HUES64 (cell line): ENCODE data around the gene IL5RA.

ENCODE experiments used
- H3K27ac ChIP-seq: 2 replicates; pipeline ENCODE4 v1.7.0; 2013; ENCODE audit warnings: low read depth, low read length, inconsistent platforms
- H3K27me3 ChIP-seq: 2 replicates; pipeline ENCODE4 v1.6.1; 2013; ENCODE audit warnings: mild to moderate bottlenecking, low read length; ENCODE audit not compliant: insufficient read depth
- H3K36me3 ChIP-seq: 2 replicates; pipeline ENCODE4 v1.6.1; 2013; ENCODE audit warnings: mild to moderate bottlenecking, low read length; ENCODE audit not compliant: insufficient read depth
- H3K4me1 ChIP-seq: 2 replicates; pipeline ENCODE4 v1.6.1; 2013; ENCODE audit warnings: mild to moderate bottlenecking, low read length, moderate library complexity; ENCODE audit not compliant: insufficient read depth
- H3K4me3 ChIP-seq: 2 replicates; pipeline ENCODE4 v1.5.1; 2013; ENCODE audit warnings: mild to moderate bottlenecking, low read length, moderate library complexity
- H3K9ac ChIP-seq: 2 replicates; pipeline ENCODE4 v1.6.1; 2013; ENCODE audit warnings: mild to moderate bottlenecking, low read depth, low read length
- H3K9me3 ChIP-seq: 2 replicates; pipeline ENCODE4 v1.6.1; 2013; ENCODE audit warnings: low read depth, low read length; ENCODE audit not compliant: insufficient read depth
- WGBS: fragments of 150-250, 120-280 bp; methylation state at CpG from one replicate; pipeline ENCODE4 v1.1.7; 2013; ENCODE audit warnings: missing lambda C conversion rate; 5-methylcytosine and 5-hydroxymethylcytosine counted together

The IL5RA gene

GRCh38 chr3:3105815-3106214, 4.4 kb downstream of the IL5RA start:
- Histone ChIP-seq H3K9me3 (no peaks in the 10 kb centered on the region), H3K27me3 (no peaks in the 10 kb centered on the region), H3K9ac (no peak overlapping the region), H3K27ac (no peak overlapping the region), H3K36me3 (no peaks in the 10 kb centered on the region), H3K4me1 (peaks cover 5% of the 10 kb centered on the region), H3K4me3 (no peak overlapping the region)
- WGBS = 76% methylated on average over 3 of the region's 4 CpGs

DNA sequence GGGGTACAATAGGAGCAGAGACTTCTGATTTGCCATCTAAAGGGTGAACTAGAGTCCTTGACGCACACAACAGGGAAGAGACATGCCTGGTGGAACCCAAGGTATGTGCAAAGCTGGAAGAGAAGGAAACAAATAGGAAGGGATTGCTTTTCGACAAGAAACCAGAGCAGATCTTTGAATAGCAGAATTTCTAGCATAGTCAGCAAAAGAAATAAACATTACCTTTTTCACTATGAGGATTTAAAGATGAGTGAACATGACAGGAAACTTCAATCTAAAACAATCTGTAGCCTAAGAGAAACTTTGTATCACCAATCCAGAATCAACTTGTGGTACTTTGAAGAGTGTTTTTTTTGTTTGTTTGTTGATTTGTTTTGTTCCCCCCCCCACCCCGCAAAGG, 4.9 kb downstream of the IL5RA start:
- Histone ChIP-seq H3K27ac (no peak overlapping the region), H3K9me3 (no peaks in the 10 kb centered on the region), H3K9ac (no peak overlapping the region), H3K36me3 (no peaks in the 10 kb centered on the region), H3K4me1 (no peaks in the 10 kb centered on the region), H3K27me3 (no peaks in the 10 kb centered on the region), H3K4me3 (no peak overlapping the region)
- WGBS = 93% methylated on average over 3 of the region's 3 CpGs

DNA sequence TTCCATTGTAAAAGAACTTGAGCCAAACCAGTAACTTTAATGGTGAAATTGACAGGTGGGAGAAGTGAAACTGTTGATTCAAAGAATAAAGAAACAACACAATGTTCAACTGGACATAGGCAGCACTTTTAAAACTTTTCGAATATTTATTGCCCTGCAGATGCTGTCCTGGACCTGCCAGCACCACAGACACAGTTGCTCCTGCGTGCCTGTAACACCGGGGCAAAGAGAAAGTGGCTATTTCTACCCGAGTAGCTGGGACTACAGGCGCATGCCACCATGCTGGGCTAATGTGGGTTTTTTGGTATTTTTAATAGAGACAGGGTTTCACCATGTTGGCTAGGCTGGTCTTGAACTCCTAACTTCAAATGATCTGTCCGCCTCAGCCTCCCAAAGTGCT, 7.4 kb downstream of the IL5RA start:
- no peak overlapping the region for H3K27ac ChIP-seq
- H3K4me1 ChIP-seq = no peaks in the 10 kb centered on the region
- H3K9ac ChIP-seq = no peak overlapping the region
- no peaks in the 10 kb centered on the region for H3K27me3 ChIP-seq
- H3K9me3 ChIP-seq = no peaks in the 10 kb centered on the region
- WGBS = 94% methylated on average over 6 of the region's 6 CpGs
- no peak overlapping the region for H3K4me3 ChIP-seq
- H3K36me3 ChIP-seq = no peaks in the 10 kb centered on the region

- Histone ChIP-seq H3K4me1 (no peaks in the 10 kb centered on the region), H3K27ac (no peak overlapping the region)
- 82% methylated on average over 5 of the region's 6 CpGs for WGBS
Observed at GRCh38 chr3:3101660-3102458, 8.3 kb downstream of the IL5RA start.

GRCh38 chr3:3097958-3098357, 12.2 kb downstream of the IL5RA start:
- 86% methylated on average over 4 of the region's 4 CpGs for WGBS

More at GRCh38 chr3:3101660-3102458, 8.3 kb downstream of the IL5RA start:
- Histone ChIP-seq H3K27me3 (no peaks in the 10 kb centered on the region), H3K36me3 (no peaks in the 10 kb centered on the region), H3K4me3 (no peak overlapping the region), H3K9ac (no peak overlapping the region), H3K9me3 (no peaks in the 10 kb centered on the region)

DNA sequence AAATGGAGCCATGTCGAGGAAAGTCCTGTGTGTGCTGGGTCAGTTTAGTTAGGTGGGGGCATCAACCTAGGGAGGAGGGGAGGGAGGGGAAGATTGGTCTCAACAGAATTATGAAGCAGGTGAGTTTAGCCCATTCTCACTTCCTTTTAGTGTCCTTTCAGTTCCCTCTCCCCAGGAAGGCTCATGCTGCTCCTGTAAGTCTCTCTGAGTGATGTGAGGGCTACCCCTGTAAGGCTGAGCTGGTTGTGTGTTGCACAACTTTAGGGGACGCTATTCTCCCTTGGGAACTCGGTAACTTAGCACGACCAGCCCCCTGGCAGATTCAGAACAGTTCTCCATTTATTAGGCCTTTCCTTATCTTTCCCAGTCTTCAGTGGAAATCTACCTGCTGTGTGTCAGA, 21.2 kb downstream of the IL5RA start:
- no peaks in the 10 kb centered on the region for H3K4me1 ChIP-seq
- no peak overlapping the region for H3K9ac ChIP-seq
- H3K4me3 ChIP-seq = no peak overlapping the region
- no peaks in the 10 kb centered on the region for H3K36me3 ChIP-seq
- no peak overlapping the region for H3K27ac ChIP-seq
- 92% methylated on average over 4 of the region's 4 CpGs for WGBS
- H3K9me3 ChIP-seq = no peaks in the 10 kb centered on the region
- H3K27me3 ChIP-seq = no peaks in the 10 kb centered on the region

More at GRCh38 chr3:3097958-3098357, 12.2 kb downstream of the IL5RA start:
- Histone ChIP-seq H3K4me3 (no peak overlapping the region), H3K27ac (no peak overlapping the region), H3K9me3 (no peaks in the 10 kb centered on the region), H3K27me3 (no peaks in the 10 kb centered on the region), H3K36me3 (no peaks in the 10 kb centered on the region), H3K9ac (no peak overlapping the region), H3K4me1 (no peaks in the 10 kb centered on the region)

GRCh38 chr3:3087716-3088465, 22.3 kb downstream of the IL5RA start:
- Histone ChIP-seq H3K4me1 (no peaks in the 10 kb centered on the region), H3K27me3 (no peaks in the 10 kb centered on the region), H3K4me3 (no peak overlapping the region), H3K9me3 (no peaks in the 10 kb centered on the region), H3K36me3 (no peaks in the 10 kb centered on the region), H3K27ac (no peak overlapping the region), H3K9ac (no peak overlapping the region)
- 91% methylated on average over 7 of the region's 7 CpGs for WGBS

DNA sequence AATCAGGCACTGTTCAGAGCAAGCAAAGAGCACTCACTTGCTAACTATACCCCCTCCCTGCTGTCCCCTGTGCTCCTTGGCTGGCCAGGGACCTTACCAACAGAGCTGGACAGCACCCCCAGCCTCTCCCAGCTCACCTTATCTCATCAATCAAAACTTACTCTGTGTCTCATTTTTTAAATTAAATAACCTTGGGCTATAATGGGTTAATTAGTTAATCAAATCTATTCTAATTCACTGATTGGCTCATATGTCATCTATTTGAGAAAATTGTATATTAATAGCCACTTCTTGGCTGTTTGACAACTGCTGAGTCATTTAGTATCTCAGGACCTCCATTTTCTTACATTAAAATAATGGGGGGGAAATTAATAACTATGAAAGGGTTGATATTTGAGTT, 22.9 kb downstream of the IL5RA start:
- Histone ChIP-seq H3K27ac (no peak overlapping the region), H3K27me3 (no peaks in the 10 kb centered on the region), H3K4me1 (peaks cover 5% of the 10 kb centered on the region; the same call in 1 of the 2 replicates), H3K4me3 (no peak overlapping the region), H3K36me3 (no peaks in the 10 kb centered on the region), H3K9me3 (no peaks in the 10 kb centered on the region), H3K9ac (no peak overlapping the region)

DNA sequence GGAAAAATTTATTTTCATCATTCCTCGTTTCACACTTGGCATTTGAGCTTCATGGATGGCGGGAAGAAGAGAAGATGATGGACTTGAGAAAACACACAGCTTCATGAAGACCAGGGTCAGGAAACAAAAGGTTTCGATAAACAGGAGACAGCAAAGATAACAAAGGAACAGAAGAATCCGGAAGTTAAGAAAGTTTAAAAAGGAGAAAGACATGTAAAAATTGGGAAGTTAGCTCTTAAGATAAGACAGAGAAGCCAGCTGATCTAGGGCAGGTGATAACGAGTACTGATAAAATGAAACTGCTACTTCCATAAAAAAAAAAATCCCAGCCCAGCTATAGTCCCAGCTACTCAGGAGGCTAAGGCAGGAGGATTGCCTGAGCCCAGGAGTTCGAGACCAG, 23.9 kb downstream of the IL5RA start:
- H3K9ac ChIP-seq = no peak overlapping the region
- H3K4me1 ChIP-seq = peaks cover 6% of the 10 kb centered on the region
- no peak overlapping the region for H3K27ac ChIP-seq
- H3K36me3 ChIP-seq = no peaks in the 10 kb centered on the region
- H3K4me3 ChIP-seq = no peak overlapping the region
- no peaks in the 10 kb centered on the region for H3K27me3 ChIP-seq
- WGBS = 93% methylated on average over 6 of the region's 6 CpGs
- no peaks in the 10 kb centered on the region for H3K9me3 ChIP-seq

DNA sequence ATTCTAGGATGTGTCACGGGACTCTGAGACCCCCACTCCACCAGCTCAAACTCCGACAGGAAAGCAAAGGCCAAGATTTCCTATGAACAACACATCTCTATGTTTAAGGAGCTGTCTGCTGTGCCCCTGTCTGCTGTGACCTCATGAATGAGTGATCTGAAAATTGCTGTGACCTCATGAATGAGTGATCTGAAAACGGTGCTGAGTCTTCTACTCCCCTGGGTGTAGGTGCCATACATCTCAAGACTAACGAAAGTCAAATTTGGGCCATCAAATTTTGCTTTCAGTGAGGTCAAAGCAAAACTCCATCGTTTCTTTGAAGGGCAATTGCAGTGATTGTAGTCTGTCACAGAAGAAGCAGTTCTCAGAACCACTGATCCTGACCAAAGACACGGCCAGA, 24.4 kb downstream of the IL5RA start:
- H3K36me3 ChIP-seq = no peaks in the 10 kb centered on the region
- no peak overlapping the region for H3K9ac ChIP-seq
- H3K27me3 ChIP-seq = no peaks in the 10 kb centered on the region
- H3K27ac ChIP-seq = no peak overlapping the region
- H3K9me3 ChIP-seq = no peaks in the 10 kb centered on the region
- H3K4me1 ChIP-seq = peaks cover 10% of the 10 kb centered on the region
- no peak overlapping the region for H3K4me3 ChIP-seq
- 95% methylated on average over 6 of the region's 6 CpGs for WGBS

- Histone ChIP-seq H3K27ac (no peak overlapping the region), H3K4me1 (peaks cover 15% of the 10 kb centered on the region), H3K36me3 (no peaks in the 10 kb centered on the region), H3K27me3 (no peaks in the 10 kb centered on the region), H3K4me3 (no peak overlapping the region), H3K9me3 (no peaks in the 10 kb centered on the region), H3K9ac (no peak overlapping the region)
- WGBS = 88% methylated on average over 3 of the region's 3 CpGs
Observed at GRCh38 chr3:3084890-3085289, 25.3 kb downstream of the IL5RA start.
